ENCODE measurements around the gene TCEA3. TPM values are rescaled to one million over a fixed set of nuclear protein-coding genes. Genes with fewer than 3 reads are reported as not detected.

Gene TCEA3
- total RNA-seq, 3 donors from 2014 or later: 95.7 to 200 (median 125) TPM

- Histone ChIP-seq H3K4me1 (ENCODE audit: low read depth) (peaks cover 25% of the 10 kb centered on the region), H3K9me3 (no peaks in the 10 kb centered on the region), H3K36me3 (ENCODE audit: low read depth) (no peaks in the 10 kb centered on the region), H3K4me3 (peak overlapping the region; percentile 94)
- DNase-seq: peak in 1 of 3 donors; percentile 40
- peak; percentile 48 for ATAC-seq
- intact Hi-C loops (cut with DNase I, micrococcal nuclease): no loop called here
- no peak for TF ChIP-seq CTCF (IDR thresholded peaks at IDR 0.05)
These were observed 81.1 kb downstream of the TCEA3 start for GRCh38 chr1:23343221-23344110.

GRCh38 chr1:23341931-23342692 lies 82.4 kb downstream of the TCEA3 start:
- no peaks in the 10 kb centered on the region for H3K36me3 ChIP-seq (ENCODE audit: low read depth)
- no peak for TF ChIP-seq CTCF (IDR thresholded peaks at IDR 0.05)
- ATAC-seq (no peak), DNase-seq (no peak)
- intact Hi-C loops (cut with DNase I, micrococcal nuclease): no loop called here
- H3K9me3 ChIP-seq: no peaks in the 10 kb centered on the region
- no peak overlapping the region for H3K4me3 ChIP-seq
- H3K4me1 ChIP-seq (ENCODE audit: low read depth): peaks cover 30% of the 10 kb centered on the region

GRCh38 chr1:23339632-23340031 lies 84.9 kb downstream of the TCEA3 start:
- Histone ChIP-seq H3K9me3 (no peaks in the 10 kb centered on the region), H3K36me3 (ENCODE audit: low read depth) (no peaks in the 10 kb centered on the region), H3K4me1 (ENCODE audit: low read depth) (peaks cover 26% of the 10 kb centered on the region), H3K4me3 (no peak overlapping the region)
- ATAC-seq (no peak), DNase-seq (no peak)
- no peak for TF ChIP-seq CTCF (IDR thresholded peaks at IDR 0.05)
- intact Hi-C loops (cut with DNase I, micrococcal nuclease): no loop called here

GRCh38 chr1:23337869-23338268 lies 86.7 kb downstream of the TCEA3 start:
- DNase-seq (no peak), ATAC-seq (no peak)
- H3K36me3 ChIP-seq (ENCODE audit: low read depth): no peaks in the 10 kb centered on the region
- H3K4me3 ChIP-seq: no peak overlapping the region
- H3K4me1 ChIP-seq (ENCODE audit: low read depth): peaks cover 26% of the 10 kb centered on the region
- intact Hi-C loops (cut with DNase I, micrococcal nuclease): no loop called here
- no peak for TF ChIP-seq CTCF (IDR thresholded peaks at IDR 0.05)
- no peaks in the 10 kb centered on the region for H3K9me3 ChIP-seq

- DNase-seq (no peak), ATAC-seq (no peak)
- intact Hi-C loops (cut with DNase I, micrococcal nuclease): no loop called here
- no peak for TF ChIP-seq CTCF (IDR thresholded peaks at IDR 0.05)
- Histone ChIP-seq H3K9me3 (no peaks in the 10 kb centered on the region), H3K36me3 (ENCODE audit: low read depth) (peaks cover 5% of the 10 kb centered on the region), H3K4me1 (ENCODE audit: low read depth) (no peaks in the 10 kb centered on the region), H3K4me3 (no peak overlapping the region)
These were observed 92.8 kb downstream of the TCEA3 start for GRCh38 chr1:23331713-23332112.

Other genes with a start within 250 kb of the TCEA3 start
- under 1 TPM in 1 of 3 donors, not detected in 2; 0.47 TPM for gene HTR1D, start 207.2 kb downstream of the TCEA3 start, total RNA-seq
- gene HNRNPR, start 80.5 kb downstream of the TCEA3 start, total RNA-seq: 100 to 1,000 TPM in 1 of 3 donors, 10 to 100 TPM in 2; 84.0 to 108 (median 96.6) TPM
- 10 to 100 TPM; 10.1 to 15.2 (median 11.4) TPM for gene ZNF436, start 54.9 kb downstream of the TCEA3 start, total RNA-seq
- 10 to 100 TPM; 31.2 to 38.8 (median 37.8) TPM for gene ASAP3, start 59.4 kb upstream of the TCEA3 start, total RNA-seq
- gene E2F2, start 106.5 kb upstream of the TCEA3 start, total RNA-seq: 10 to 100 TPM in 2 of 3 donors, 1 to 10 TPM in 1; 8.6 to 18.0 (median 14.5) TPM
- 100 to 1,000 TPM in 2 of 3 donors, 10 to 100 TPM in 1; 83.0 to 316 (median 121) TPM for gene ID3, start 134.8 kb upstream of the TCEA3 start, total RNA-seq